HepG2 (cell line): ENCODE results near the gene NDUFB3. TPM values are rescaled to one million over a fixed set of nuclear protein-coding genes. Genes with fewer than 3 reads are reported as not detected.
A peak's percentile ranks its signal among the peaks of the same experiment; 100 is the strongest.

ENCODE experiments used
- GATAD2A ChIP-seq: IDR thresholded peaks from 2 replicates; pipeline ENCODE4 v1.6.1; 2016
- HNF4A ChIP-seq: sonication (generic); formaldehyde crosslinking; IDR thresholded peaks from 2 replicates; pipeline ENCODE4 v1.4.0; 2020; ENCODE audit warnings: missing genetic modification reagents
- JUN ChIP-seq: sonication (generic); formaldehyde crosslinking; IDR thresholded peaks from 2 replicates; pipeline ENCODE4 v1.4.0; 2020; ENCODE audit warnings: mild to moderate bottlenecking, missing genetic modification reagents
- KDM6A ChIP-seq: IDR thresholded peaks from 2 replicates; pipeline ENCODE4 v1.6.1; 2016; ENCODE audit warnings: low read depth
- LCORL ChIP-seq, 2 experiments: fragments of 450-650 bp in 1 of 2; sonication (generic) in 1 of 2; formaldehyde crosslinking in 1 of 2; IDR thresholded peaks; 2 replicates each; pipeline versions ENCODE4 v1.5.0 to v1.6.1; 2017 to 2020; ENCODE audit warnings: antibody characterized with exemption in 1 of 2, missing genetic modification reagents in 1 of 2
- MTA1 ChIP-seq: sonication (generic); formaldehyde crosslinking; IDR thresholded peaks from 2 replicates; pipeline ENCODE4 v1.4.0; 2020; ENCODE audit warnings: missing genetic modification reagents, mild to moderate bottlenecking, borderline replicate concordance
- MZF1 ChIP-seq: sonication (generic); formaldehyde crosslinking; IDR thresholded peaks from 2 replicates; pipeline ENCODE4 v1.8.1; 2023; ENCODE audit warnings: mild to moderate bottlenecking, missing genetic modification reagents, borderline replicate concordance
- RARG ChIP-seq: sonication (generic); formaldehyde crosslinking; IDR thresholded peaks from 2 replicates; pipeline ENCODE4 v1.4.0; 2020; ENCODE audit warnings: low read depth, mild to moderate bottlenecking, missing genetic modification reagents
- SIX4 ChIP-seq: sonication (generic); formaldehyde crosslinking; IDR thresholded peaks from 2 replicates; pipeline ENCODE4 v1.4.0; 2020; ENCODE audit warnings: missing genetic modification reagents
- SNAPC2 ChIP-seq: sonication (generic); formaldehyde crosslinking; IDR thresholded peaks from 2 replicates; pipeline ENCODE4 v1.8.1; 2022; ENCODE audit warnings: mild to moderate bottlenecking, missing genetic modification reagents
- TP53 ChIP-seq: sonication (generic); formaldehyde crosslinking; conservative IDR thresholded peaks from 2 replicates; pipeline ENCODE4 v1.4.0; 2020; ENCODE audit warnings: missing genetic modification reagents
- ZC3H13 ChIP-seq: sonication (generic); formaldehyde crosslinking; IDR thresholded peaks from 2 replicates; pipeline ENCODE4 v1.8.1; 2023; ENCODE audit warnings: mild to moderate bottlenecking, missing genetic modification reagents, moderate library complexity
- ZNF432 ChIP-seq: sonication (generic); formaldehyde crosslinking; IDR thresholded peaks from 2 replicates; pipeline ENCODE4 v1.5.0; 2020; ENCODE audit warnings: missing genetic modification reagents, mild to moderate bottlenecking, borderline replicate concordance
- ZNF724P ChIP-seq: sonication (generic); formaldehyde crosslinking; IDR thresholded peaks from 2 replicates; pipeline ENCODE4 v1.8.0; 2022; ENCODE audit warnings: missing genetic modification reagents, borderline replicate concordance
- ZNF83 ChIP-seq: sonication (generic); formaldehyde crosslinking; IDR thresholded peaks from 2 replicates; pipeline ENCODE4 v1.4.0; 2020; ENCODE audit warnings: missing genetic modification reagents, mild to moderate bottlenecking, borderline replicate concordance
- polyA plus RNA-seq, 8 experiments: library from polyadenylated mRNA; depleted of rRNA in 3 of 8; stranded (reverse) in 7 of 8; unstranded in 1 of 8; fragments of >200 nt; fragmentation: Illumina TruSeq in 4 of 8; extraction: Trizol in 4 of 8; gene quantifications; 2 replicates each; pipeline versions ENCODE4 v1.2.1 to v1.2.3, GENCODE V29; 2011 to 2016; ENCODE audit warnings: low read depth in 4 of 8, missing spikeins in 1 of 8, mixed read lengths in 1 of 8; ENCODE audit not compliant: insufficient read depth in 1 of 8
- total RNA-seq, 5 experiments: library from RNA; depleted of rRNA; stranded (reverse); fragments of >200 nt; fragmentation: Illumina TruSeq; extraction: Trizol; gene quantifications; 2 replicates each; pipeline ENCODE4 v1.2.3, GENCODE V29; 2016; ENCODE audit warnings: low read depth in 1 of 5
- TF ChIP-seq, protein P1 (sequence below): sonication (generic); formaldehyde crosslinking; IDR thresholded peaks from 2 replicates; pipeline ENCODE4 v1.5.1; 2020; ENCODE audit warnings: missing genetic modification reagents, mild to moderate bottlenecking, borderline replicate concordance
- TF ChIP-seq, protein P2 (sequence below): sonication (generic); formaldehyde crosslinking; IDR thresholded peaks from 2 replicates; pipeline ENCODE4 v1.4.0; 2020; ENCODE audit warnings: missing genetic modification reagents
- TF ChIP-seq, protein P3 (sequence below): sonication (generic); formaldehyde crosslinking; IDR thresholded peaks from 2 replicates; pipeline ENCODE4 v1.5.1; 2020; ENCODE audit warnings: missing genetic modification reagents, mild to moderate bottlenecking, borderline replicate concordance
- TF ChIP-seq, protein P4 (sequence below): sonication (generic); formaldehyde crosslinking; IDR thresholded peaks from 2 replicates; pipeline ENCODE4 v1.4.0; 2020; ENCODE audit warnings: missing genetic modification reagents

NDUFB3 gene
- total and polyA plus RNA-seq, 2 of the 13 experiments (the other 11 are each of a cell fraction or from before 2014, with no cell fraction given), result 50.7 to 159 TPM

DNA sequence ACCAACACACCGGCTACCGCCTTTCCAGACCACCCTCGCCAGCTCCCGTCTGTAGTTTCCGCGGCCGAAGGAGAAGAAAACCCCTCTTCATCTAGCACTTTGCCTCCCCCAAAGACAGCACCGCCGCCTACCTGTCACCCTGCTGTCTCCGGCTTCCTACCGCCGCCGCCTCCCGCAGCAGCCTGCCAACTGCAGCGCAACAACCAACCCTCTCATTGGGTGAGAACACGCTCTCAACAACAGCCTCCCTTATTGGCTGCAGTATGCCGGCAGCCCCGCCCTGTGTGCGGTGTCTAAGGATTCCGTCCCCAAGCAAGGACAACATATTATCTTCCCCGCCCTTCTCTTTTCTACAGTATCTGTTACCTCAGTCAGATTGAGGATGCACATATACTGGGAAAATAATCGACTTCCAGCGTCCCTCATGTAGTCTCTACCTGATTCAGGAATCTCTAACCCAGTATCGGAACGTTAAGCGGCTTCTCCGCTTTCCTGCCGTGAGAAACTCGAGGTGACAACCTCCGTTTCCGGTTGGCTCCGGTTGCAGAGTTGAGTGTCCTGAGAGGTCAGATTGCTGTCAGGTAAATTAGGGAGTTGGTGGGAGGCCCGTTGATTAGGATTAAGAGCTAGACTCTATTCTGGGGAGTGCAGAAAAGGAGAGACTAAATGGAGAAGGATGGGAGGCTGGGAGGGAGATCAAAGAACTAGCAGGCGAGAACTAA is at the start of gene NDUFB3, which contains the start of gene HYCC2 (continued):
- TF ChIP-seq JUN, result 0 out of 2 replicates have a peak, but pooled peaks have one; percentile 54
- TF ChIP-seq, protein P1, sequence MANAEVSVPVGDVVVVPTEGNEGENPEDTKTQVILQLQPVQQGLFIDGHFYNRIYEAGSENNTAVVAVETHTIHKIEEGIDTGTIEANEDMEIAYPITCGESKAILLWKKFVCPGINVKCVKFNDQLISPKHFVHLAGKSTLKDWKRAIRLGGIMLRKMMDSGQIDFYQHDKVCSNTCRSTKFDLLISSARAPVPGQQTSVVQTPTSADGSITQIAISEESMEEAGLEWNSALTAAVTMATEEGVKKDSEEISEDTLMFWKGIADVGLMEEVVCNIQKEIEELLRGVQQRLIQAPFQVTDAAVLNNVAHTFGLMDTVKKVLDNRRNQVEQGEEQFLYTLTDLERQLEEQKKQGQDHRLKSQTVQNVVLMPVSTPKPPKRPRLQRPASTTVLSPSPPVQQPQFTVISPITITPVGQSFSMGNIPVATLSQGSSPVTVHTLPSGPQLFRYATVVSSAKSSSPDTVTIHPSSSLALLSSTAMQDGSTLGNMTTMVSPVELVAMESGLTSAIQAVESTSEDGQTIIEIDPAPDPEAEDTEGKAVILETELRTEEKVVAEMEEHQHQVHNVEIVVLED, result peak; percentile 87
- peak; percentile 85; the same call in 1 of the 2 replicates for TF ChIP-seq SNAPC2 (CRISPR knock-in tag)
- TF ChIP-seq TP53 (CRISPR knock-in tag), result 0 out of 2 replicates have a peak, but pooled peaks have one; percentile 23
- TF ChIP-seq RARG (CRISPR knock-in tag), result peak; percentile 95; the same call in 1 of the 2 replicates
- TF ChIP-seq ZC3H13 (CRISPR knock-in tag), result peak; percentile 96
- no peak; the same call in 1 of the 2 replicates for TF ChIP-seq GATAD2A (CRISPR knock-in tag)
- TF ChIP-seq, protein P2, sequence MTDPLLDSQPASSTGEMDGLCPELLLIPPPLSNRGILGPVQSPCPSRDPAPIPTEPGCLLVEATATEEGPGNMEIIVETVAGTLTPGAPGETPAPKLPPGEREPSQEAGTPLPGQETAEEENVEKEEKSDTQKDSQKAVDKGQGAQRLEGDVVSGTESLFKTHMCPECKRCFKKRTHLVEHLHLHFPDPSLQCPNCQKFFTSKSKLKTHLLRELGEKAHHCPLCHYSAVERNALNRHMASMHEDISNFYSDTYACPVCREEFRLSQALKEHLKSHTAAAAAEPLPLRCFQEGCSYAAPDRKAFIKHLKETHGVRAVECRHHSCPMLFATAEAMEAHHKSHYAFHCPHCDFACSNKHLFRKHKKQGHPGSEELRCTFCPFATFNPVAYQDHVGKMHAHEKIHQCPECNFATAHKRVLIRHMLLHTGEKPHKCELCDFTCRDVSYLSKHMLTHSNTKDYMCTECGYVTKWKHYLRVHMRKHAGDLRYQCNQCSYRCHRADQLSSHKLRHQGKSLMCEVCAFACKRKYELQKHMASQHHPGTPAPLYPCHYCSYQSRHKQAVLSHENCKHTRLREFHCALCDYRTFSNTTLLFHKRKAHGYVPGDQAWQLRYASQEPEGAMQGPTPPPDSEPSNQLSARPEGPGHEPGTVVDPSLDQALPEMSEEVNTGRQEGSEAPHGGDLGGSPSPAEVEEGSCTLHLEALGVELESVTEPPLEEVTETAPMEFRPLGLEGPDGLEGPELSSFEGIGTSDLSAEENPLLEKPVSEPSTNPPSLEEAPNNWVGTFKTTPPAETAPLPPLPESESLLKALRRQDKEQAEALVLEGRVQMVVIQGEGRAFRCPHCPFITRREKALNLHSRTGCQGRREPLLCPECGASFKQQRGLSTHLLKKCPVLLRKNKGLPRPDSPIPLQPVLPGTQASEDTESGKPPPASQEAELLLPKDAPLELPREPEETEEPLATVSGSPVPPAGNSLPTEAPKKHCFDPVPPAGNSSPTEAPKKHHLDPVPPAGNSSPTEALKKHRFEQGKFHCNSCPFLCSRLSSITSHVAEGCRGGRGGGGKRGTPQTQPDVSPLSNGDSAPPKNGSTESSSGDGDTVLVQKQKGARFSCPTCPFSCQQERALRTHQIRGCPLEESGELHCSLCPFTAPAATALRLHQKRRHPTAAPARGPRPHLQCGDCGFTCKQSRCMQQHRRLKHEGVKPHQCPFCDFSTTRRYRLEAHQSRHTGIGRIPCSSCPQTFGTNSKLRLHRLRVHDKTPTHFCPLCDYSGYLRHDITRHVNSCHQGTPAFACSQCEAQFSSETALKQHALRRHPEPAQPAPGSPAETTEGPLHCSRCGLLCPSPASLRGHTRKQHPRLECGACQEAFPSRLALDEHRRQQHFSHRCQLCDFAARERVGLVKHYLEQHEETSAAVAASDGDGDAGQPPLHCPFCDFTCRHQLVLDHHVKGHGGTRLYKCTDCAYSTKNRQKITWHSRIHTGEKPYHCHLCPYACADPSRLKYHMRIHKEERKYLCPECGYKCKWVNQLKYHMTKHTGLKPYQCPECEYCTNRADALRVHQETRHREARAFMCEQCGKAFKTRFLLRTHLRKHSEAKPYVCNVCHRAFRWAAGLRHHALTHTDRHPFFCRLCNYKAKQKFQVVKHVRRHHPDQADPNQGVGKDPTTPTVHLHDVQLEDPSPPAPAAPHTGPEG (CRISPR knock-in tag), result no peak; the same call in 1 of the 2 replicates
- TF ChIP-seq, protein P3, sequence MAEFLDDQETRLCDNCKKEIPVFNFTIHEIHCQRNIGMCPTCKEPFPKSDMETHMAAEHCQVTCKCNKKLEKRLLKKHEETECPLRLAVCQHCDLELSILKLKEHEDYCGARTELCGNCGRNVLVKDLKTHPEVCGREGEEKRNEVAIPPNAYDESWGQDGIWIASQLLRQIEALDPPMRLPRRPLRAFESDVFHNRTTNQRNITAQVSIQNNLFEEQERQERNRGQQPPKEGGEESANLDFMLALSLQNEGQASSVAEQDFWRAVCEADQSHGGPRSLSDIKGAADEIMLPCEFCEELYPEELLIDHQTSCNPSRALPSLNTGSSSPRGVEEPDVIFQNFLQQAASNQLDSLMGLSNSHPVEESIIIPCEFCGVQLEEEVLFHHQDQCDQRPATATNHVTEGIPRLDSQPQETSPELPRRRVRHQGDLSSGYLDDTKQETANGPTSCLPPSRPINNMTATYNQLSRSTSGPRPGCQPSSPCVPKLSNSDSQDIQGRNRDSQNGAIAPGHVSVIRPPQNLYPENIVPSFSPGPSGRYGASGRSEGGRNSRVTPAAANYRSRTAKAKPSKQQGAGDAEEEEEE, result no peak
- no peak for TF ChIP-seq MZF1 (CRISPR knock-in tag)
- TF ChIP-seq SIX4 (CRISPR knock-in tag), result peak; percentile 96
- TF ChIP-seq ZNF432, result no peak
- no peak for TF ChIP-seq HNF4A (CRISPR knock-in tag)
- peak; percentile 80; the same call in 1 of the 2 replicates for TF ChIP-seq MTA1 (CRISPR knock-in tag)
- peak; percentile 58; the same call in 1 of the 2 replicates for TF ChIP-seq LCORL (IDR thresholded peaks at IDR 0.05)
- TF ChIP-seq LCORL (CRISPR knock-in tag; IDR thresholded peaks at IDR 0.05), result peak; percentile 51; the same call in 1 of the 2 replicates
- no peak for TF ChIP-seq ZNF724P (CRISPR knock-in tag)
- TF ChIP-seq ZNF83 (CRISPR knock-in tag), result peak; percentile 96
- TF ChIP-seq, protein P4, sequence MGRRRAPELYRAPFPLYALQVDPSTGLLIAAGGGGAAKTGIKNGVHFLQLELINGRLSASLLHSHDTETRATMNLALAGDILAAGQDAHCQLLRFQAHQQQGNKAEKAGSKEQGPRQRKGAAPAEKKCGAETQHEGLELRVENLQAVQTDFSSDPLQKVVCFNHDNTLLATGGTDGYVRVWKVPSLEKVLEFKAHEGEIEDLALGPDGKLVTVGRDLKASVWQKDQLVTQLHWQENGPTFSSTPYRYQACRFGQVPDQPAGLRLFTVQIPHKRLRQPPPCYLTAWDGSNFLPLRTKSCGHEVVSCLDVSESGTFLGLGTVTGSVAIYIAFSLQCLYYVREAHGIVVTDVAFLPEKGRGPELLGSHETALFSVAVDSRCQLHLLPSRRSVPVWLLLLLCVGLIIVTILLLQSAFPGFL (CRISPR knock-in tag), result no peak
- TF ChIP-seq KDM6A (CRISPR knock-in tag), result peak; percentile 39; the same call in 1 of the 2 replicates
